H9 (cell line): ENCODE data around the gene SLIT1. TPM values are rescaled to one million over a fixed set of nuclear protein-coding genes. Genes with fewer than 3 reads are reported as not detected.

ENCODE experiments used
- DNase-seq: peaks from one replicate; pipeline ENCODE4 v3.0.0-alpha.2; 2017
- H2AFZ ChIP-seq: one replicate; pipeline ENCODE4 v1.6.1; 2013; ENCODE audit warnings: mild to moderate bottlenecking, low read length, control low read depth, moderate library complexity
- H2AK5ac ChIP-seq: 2 replicates; pipeline ENCODE4 v1.6.1; 2013; ENCODE audit warnings: low read length, control low read depth, mixed read lengths; ENCODE audit not compliant: insufficient read length
- H2BK120ac ChIP-seq: one replicate; pipeline ENCODE4 v1.6.1; 2013; ENCODE audit warnings: low read depth, mild to moderate bottlenecking, low read length, control low read depth, inconsistent platforms; ENCODE audit not compliant: poor library complexity, severe bottlenecking
- H2BK12ac ChIP-seq: 2 replicates; pipeline ENCODE4 v1.6.1; 2013; ENCODE audit warnings: low read length, control low read depth, mixed read lengths, low read depth; ENCODE audit not compliant: insufficient read length
- H2BK15ac ChIP-seq: 2 replicates; pipeline ENCODE4 v1.6.1; 2013; ENCODE audit warnings: low read depth, low read length, control low read depth
- H2BK20ac ChIP-seq: one replicate; pipeline ENCODE4 v1.6.1; 2013; ENCODE audit warnings: low read depth, mild to moderate bottlenecking, low read length, control low read depth, inconsistent platforms; ENCODE audit not compliant: poor library complexity, severe bottlenecking
- H2BK5ac ChIP-seq: 2 replicates; pipeline ENCODE4 v1.6.1; 2013; ENCODE audit warnings: low read length, control low read depth, mixed read lengths; ENCODE audit not compliant: insufficient read length
- H3K14ac ChIP-seq: 2 replicates; pipeline ENCODE4 v1.6.1; 2013; ENCODE audit warnings: low read length, control low read depth; ENCODE audit not compliant: insufficient read depth
- H3K18ac ChIP-seq: 2 replicates; pipeline ENCODE4 v1.6.1; 2013; ENCODE audit warnings: low read depth, mild to moderate bottlenecking, mixed read lengths, low read length, control low read depth; ENCODE audit not compliant: insufficient read length
- H3K23ac ChIP-seq: 2 replicates; pipeline ENCODE4 v1.6.1; 2013; ENCODE audit warnings: low read length, control low read depth, mixed read lengths, low read depth; ENCODE audit not compliant: insufficient read length
- H3K23me2 ChIP-seq: 2 replicates; pipeline ENCODE4 v1.6.1; 2013; ENCODE audit warnings: low read depth, mild to moderate bottlenecking, mixed read lengths, low read length, control low read depth; ENCODE audit not compliant: insufficient read length, poor library complexity, severe bottlenecking
- H3K27ac ChIP-seq: 2 replicates; pipeline ENCODE4 v1.5.1; 2013; ENCODE audit warnings: low read length, control low read depth, mixed read lengths, low read depth; ENCODE audit not compliant: insufficient read length
- H3K27me3 ChIP-seq: 2 replicates; pipeline ENCODE4 v1.6.1; 2013; ENCODE audit warnings: low read length, control low read depth, inconsistent platforms; ENCODE audit not compliant: insufficient read depth
- H3K4ac ChIP-seq: 2 replicates; pipeline ENCODE4 v1.6.1; 2013; ENCODE audit warnings: low read depth, mild to moderate bottlenecking, control low read depth, inconsistent platforms, low read length, moderate library complexity
- H3K4me1 ChIP-seq: 2 replicates; pipeline ENCODE4 v1.6.1; 2013; ENCODE audit warnings: low read length, control low read depth, inconsistent platforms; ENCODE audit not compliant: insufficient read depth
- H3K4me2 ChIP-seq: 2 replicates; pipeline ENCODE4 v1.6.1; 2013; ENCODE audit warnings: low read length, control low read depth, mixed read lengths; ENCODE audit not compliant: insufficient read length, insufficient read depth
- H3K56ac ChIP-seq: 2 replicates; pipeline ENCODE4 v1.6.1; 2013; ENCODE audit warnings: low read depth, mild to moderate bottlenecking, mixed read lengths, low read length, control low read depth; ENCODE audit not compliant: insufficient read length
- H3K79me1 ChIP-seq: 2 replicates; pipeline ENCODE4 v1.6.1; 2013; ENCODE audit warnings: low read depth, mild to moderate bottlenecking, moderate library complexity, low read length, control low read depth, inconsistent platforms; ENCODE audit not compliant: insufficient read depth, poor library complexity, severe bottlenecking
- H3K79me2 ChIP-seq: 2 replicates; pipeline ENCODE4 v1.6.1; 2013; ENCODE audit warnings: low read length, control low read depth, inconsistent platforms; ENCODE audit not compliant: insufficient read depth
- H3K9ac ChIP-seq: 2 replicates; pipeline ENCODE4 v1.6.1; 2013; ENCODE audit warnings: low read length, control low read depth, mixed read lengths; ENCODE audit not compliant: insufficient read length; ENCODE audit errors: extremely low read depth
- H3K9me3 ChIP-seq: one replicate; pipeline ENCODE4 v1.6.1; 2013; ENCODE audit warnings: low read depth, low read length, inconsistent platforms; ENCODE audit not compliant: control insufficient read depth
- H3T11ph ChIP-seq: one replicate; pipeline ENCODE4 v1.6.1; 2013; ENCODE audit warnings: mild to moderate bottlenecking, low read length, control low read depth, inconsistent platforms
- H4K20me1 ChIP-seq: one replicate; pipeline ENCODE4 v1.6.1; 2013; ENCODE audit not compliant: control insufficient read depth, insufficient read length, insufficient read depth
- H4K5ac ChIP-seq: 2 replicates; pipeline ENCODE4 v1.6.1; 2013; ENCODE audit warnings: low read depth, mild to moderate bottlenecking, mixed read lengths, low read length, control low read depth; ENCODE audit not compliant: insufficient read length
- H4K8ac ChIP-seq: replicated peaks from 2 replicates; pipeline ENCODE4 v1.6.1; 2013; ENCODE audit warnings: low read length, control low read depth, mixed read lengths, low read depth; ENCODE audit not compliant: insufficient read length
- H4K91ac ChIP-seq: 2 replicates; pipeline ENCODE4 v1.6.1; 2013; ENCODE audit warnings: low read depth, mild to moderate bottlenecking, moderate library complexity, mixed read lengths, low read length, control low read depth; ENCODE audit not compliant: insufficient read length
- H3K27ac Mint-ChIP-seq, 3 experiments: 2 replicates in 2 of 3; 3 replicates in 1 of 3; pipeline ENCODE4 v1.8.0; 2020 to 2021; ENCODE audit warnings: mixed read lengths in 3 of 3, mild to moderate bottlenecking in 1 of 3, moderate library complexity in 1 of 3
- H3K27me3 Mint-ChIP-seq: 2 replicates; pipeline ENCODE4 v1.8.0; 2021; ENCODE audit warnings: low read depth, mild to moderate bottlenecking, moderate library complexity, mixed read lengths
- H3K36me3 Mint-ChIP-seq, 3 experiments: 2 replicates in 2 of 3; 3 replicates in 1 of 3; pipeline ENCODE4 v1.8.0; 2020 to 2021; ENCODE audit warnings: low read depth in 3 of 3, mixed read lengths in 3 of 3; ENCODE audit not compliant: insufficient read depth in 1 of 3
- H3K4me1 Mint-ChIP-seq, 2 experiments: 2 replicates each; pipeline ENCODE4 v1.8.0; 2020; ENCODE audit warnings: mixed read lengths in 2 of 2
- H3K4me3 Mint-ChIP-seq, 2 experiments: 2 replicates in 1 of 2; 3 replicates in 1 of 2; pipeline ENCODE4 v1.8.0; 2020 to 2021; ENCODE audit warnings: mild to moderate bottlenecking in 2 of 2, mixed read lengths in 2 of 2, moderate library complexity in 1 of 2
- H3K9me3 Mint-ChIP-seq, 2 experiments: 2 replicates in 1 of 2; 3 replicates in 1 of 2; pipeline ENCODE4 v1.8.0; 2020; ENCODE audit warnings: mild to moderate bottlenecking in 2 of 2, mixed read lengths in 2 of 2, moderate library complexity in 1 of 2
- WGBS: extraction: QIAGEN DNeasy Blood & Tissue Kit; methylation state at CpG from one replicate; pipeline ENCODE4 v1.1.7; 2013; ENCODE audit warnings: missing lambda C conversion rate, low lambda C conversion rate, mixed read lengths; ENCODE audit not compliant: insufficient read length; ENCODE audit errors: extremely low coverage; 5-methylcytosine and 5-hydroxymethylcytosine counted together
- total RNA-seq: library from RNA; stranded (reverse); gene quantifications from 2 replicates; pipeline ENCODE4 v1.2.1, GENCODE V29; 2021
- TF ChIP-seq, protein P1 (sequence below): fragments of 200-600 bp; sonication (generic); conservative IDR thresholded peaks from 3 replicates; pipeline ENCODE4 v1.8.0; 2021; ENCODE audit warnings: antibody characterized with exemption, mild to moderate bottlenecking

The SLIT1 gene
- total RNA-seq, 1 experiment from 2014 or later, result 0.57 TPM

DNA sequence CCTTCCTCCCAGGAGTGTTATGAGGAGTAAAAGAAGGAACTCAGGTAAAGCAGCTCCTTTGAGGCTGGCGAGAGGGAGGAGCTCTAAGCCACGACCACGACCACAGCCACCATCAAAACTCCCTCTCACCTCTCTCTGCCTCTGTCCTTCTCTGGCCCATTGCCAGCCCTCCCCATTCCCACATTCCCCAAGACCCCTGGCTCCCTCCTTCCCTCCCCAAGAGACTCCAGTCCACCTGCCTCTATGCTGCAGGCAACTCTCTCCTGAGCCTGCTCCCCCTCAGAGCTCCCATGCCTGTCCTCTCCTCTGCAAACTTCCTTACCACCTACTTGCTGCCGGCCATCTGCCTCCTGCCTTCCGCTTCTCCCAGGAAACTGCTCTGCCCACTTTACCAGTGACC, 9.5 kb downstream of the SLIT1 start:
- no peak overlapping the region for H2BK15ac ChIP-seq
- H3K27me3 ChIP-seq, result no peaks in the 10 kb centered on the region
- no peak overlapping the region for H2BK12ac ChIP-seq
- no peak overlapping the region for H3T11ph ChIP-seq
- no peaks in the 10 kb centered on the region for H4K20me1 ChIP-seq
- H2BK5ac ChIP-seq, result no peak overlapping the region
- Mint-ChIP-seq H3K36me3 (no peaks in the 10 kb centered on the region), H3K27me3 (peaks cover 18% of the 10 kb centered on the region), H3K4me3 (no peak overlapping the region), H3K9me3 (no peaks in the 10 kb centered on the region), H3K27ac (no peak overlapping the region), H3K4me1 (peaks cover 10 to 17% of the 10 kb centered on the region in 2 experiments)
- no peak overlapping the region for H3K18ac ChIP-seq
- H3K23me2 ChIP-seq, result peaks cover 5% of the 10 kb centered on the region
- no peaks in the 10 kb centered on the region for H3K4me1 ChIP-seq
- TF ChIP-seq, protein P1, sequence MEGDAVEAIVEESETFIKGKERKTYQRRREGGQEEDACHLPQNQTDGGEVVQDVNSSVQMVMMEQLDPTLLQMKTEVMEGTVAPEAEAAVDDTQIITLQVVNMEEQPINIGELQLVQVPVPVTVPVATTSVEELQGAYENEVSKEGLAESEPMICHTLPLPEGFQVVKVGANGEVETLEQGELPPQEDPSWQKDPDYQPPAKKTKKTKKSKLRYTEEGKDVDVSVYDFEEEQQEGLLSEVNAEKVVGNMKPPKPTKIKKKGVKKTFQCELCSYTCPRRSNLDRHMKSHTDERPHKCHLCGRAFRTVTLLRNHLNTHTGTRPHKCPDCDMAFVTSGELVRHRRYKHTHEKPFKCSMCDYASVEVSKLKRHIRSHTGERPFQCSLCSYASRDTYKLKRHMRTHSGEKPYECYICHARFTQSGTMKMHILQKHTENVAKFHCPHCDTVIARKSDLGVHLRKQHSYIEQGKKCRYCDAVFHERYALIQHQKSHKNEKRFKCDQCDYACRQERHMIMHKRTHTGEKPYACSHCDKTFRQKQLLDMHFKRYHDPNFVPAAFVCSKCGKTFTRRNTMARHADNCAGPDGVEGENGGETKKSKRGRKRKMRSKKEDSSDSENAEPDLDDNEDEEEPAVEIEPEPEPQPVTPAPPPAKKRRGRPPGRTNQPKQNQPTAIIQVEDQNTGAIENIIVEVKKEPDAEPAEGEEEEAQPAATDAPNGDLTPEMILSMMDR, result no peak
- no peak overlapping the region for H2BK20ac ChIP-seq
- H3K56ac ChIP-seq, result no peak overlapping the region
- H3K9me3 ChIP-seq, result no peaks in the 10 kb centered on the region
- H3K79me2 ChIP-seq, result no peaks in the 10 kb centered on the region
- no peak overlapping the region for H3K4me2 ChIP-seq
- WGBS, result no CpG with 5 or more reads among the region's 5 CpGs
- no peak overlapping the region for H4K91ac ChIP-seq
- H2AFZ ChIP-seq, result no peak overlapping the region
- no peak for DNase-seq
- H3K9ac ChIP-seq, result no peak overlapping the region
- H2AK5ac ChIP-seq, result no peak overlapping the region
- no peak overlapping the region for H4K8ac ChIP-seq
- H2BK120ac ChIP-seq, result no peak overlapping the region
- no peak overlapping the region for H3K23ac ChIP-seq
- H4K5ac ChIP-seq, result no peak overlapping the region
- no peaks in the 10 kb centered on the region for H3K79me1 ChIP-seq
- H3K14ac ChIP-seq, result no peak overlapping the region
- no peak overlapping the region for H3K27ac ChIP-seq
- H3K4ac ChIP-seq, result no peak overlapping the region
